Measurements from ENCODE around the gene SEPTIN10.
"Not testable (repeated sequence)": the region's sequence is repeated elsewhere in the genome, so short reads cannot be mapped to it uniquely, and the experiment has no call there.

SEPTIN10 gene

GRCh38 chr2:109542384-109542783, 71.4 kb downstream of the SEPTIN10 start:
- DNase-seq: no peak

- no peak for DNase-seq
Measured at GRCh38 chr2:109538546-109538945, 75.2 kb downstream of the SEPTIN10 start.

- DNase-seq: no peak
Measured at GRCh38 chr2:109537565-109538222, 76.1 kb downstream of the SEPTIN10 start.

- not testable (repeated sequence) for DNase-seq
Measured at GRCh38 chr2:109536556-109536955, 77.2 kb downstream of the SEPTIN10 start.

GRCh38 chr2:109535217-109535946, 78.4 kb downstream of the SEPTIN10 start:
- DNase-seq: no peak

GRCh38 chr2:109533823-109534222, 79.9 kb downstream of the SEPTIN10 start:
- DNase-seq: no peak

GRCh38 chr2:109532728-109533076, 81.1 kb downstream of the SEPTIN10 start:
- DNase-seq: no peak

- no peak for DNase-seq
Measured at GRCh38 chr2:109531896-109532727, 81.7 kb downstream of the SEPTIN10 start.

GRCh38 chr2:109531221-109531620, 82.5 kb downstream of the SEPTIN10 start:
- no peak for DNase-seq

- no peak for DNase-seq
Measured at GRCh38 chr2:109530712-109531111, 83.1 kb downstream of the SEPTIN10 start.

- DNase-seq: no peak
Measured at GRCh38 chr2:109529532-109530449, 84.0 kb downstream of the SEPTIN10 start.

- DNase-seq: no peak
Measured at GRCh38 chr2:109528811-109529501, 84.8 kb downstream of the SEPTIN10 start.

GRCh38 chr2:109527846-109528705, 85.7 kb downstream of the SEPTIN10 start:
- DNase-seq: no peak

- DNase-seq: no peak
Measured at GRCh38 chr2:109527079-109527478, 86.7 kb downstream of the SEPTIN10 start.

GRCh38 chr2:109526442-109526970, 87.3 kb downstream of the SEPTIN10 start:
- no peak for DNase-seq

GRCh38 chr2:109525836-109526235, 87.9 kb downstream of the SEPTIN10 start:
- no peak for DNase-seq

- DNase-seq: no peak
Measured at GRCh38 chr2:109523536-109524361, 90.0 kb downstream of the SEPTIN10 start.

GRCh38 chr2:109523121-109523520, 90.6 kb downstream of the SEPTIN10 start:
- no peak for DNase-seq

GRCh38 chr2:109522063-109522374, 91.7 kb downstream of the SEPTIN10 start:
- DNase-seq: no peak

All from effector CD4-positive, alpha-beta T cell (primary cell).